Spinal cord (tissue), 10 donors: Measurements from ENCODE around the gene FADS2. TPM values are rescaled to one million over a fixed set of nuclear protein-coding genes. Genes with fewer than 3 reads are reported as not detected.

ENCODE experiments used
- DNase-seq, 6 donors: peaks; one replicate each; pipeline versions ENCODE4 v3.0.0 to v3.0.0-alpha.2; 2013 to 2015; ENCODE audit warnings: low spot score in 6 of 6, low read depth in 4 of 6
- H3K27ac ChIP-seq: one replicate; pipeline ENCODE4 v1.5.1; 2013; ENCODE audit warnings: low read depth, low read length, control low read depth
- H3K27me3 ChIP-seq: one replicate; pipeline ENCODE4 v1.6.1; 2013; ENCODE audit warnings: low read length; ENCODE audit not compliant: control insufficient read depth, insufficient read depth
- H3K36me3 ChIP-seq: one replicate; pipeline ENCODE4 v1.6.1; 2013; ENCODE audit warnings: low read length; ENCODE audit not compliant: control insufficient read depth, insufficient read depth
- H3K4me1 ChIP-seq: one replicate; pipeline ENCODE4 v1.6.1; 2013; ENCODE audit warnings: low read length; ENCODE audit not compliant: control insufficient read depth, insufficient read depth
- H3K4me3 ChIP-seq: one replicate; pipeline ENCODE4 v1.5.1; 2013; ENCODE audit warnings: low read depth, low read length, control low read depth
- H3K9me3 ChIP-seq: one replicate; pipeline ENCODE4 v1.6.1; 2013; ENCODE audit warnings: low read length; ENCODE audit not compliant: control insufficient read depth, insufficient read depth
- WGBS: methylation state at CpG from one replicate; pipeline ENCODE4 v1.1.5; 2013; ENCODE audit warnings: missing lambda C conversion rate; ENCODE audit not compliant: insufficient coverage; 5-methylcytosine and 5-hydroxymethylcytosine counted together
- polyA plus RNA-seq, 2 donors: library from polyadenylated mRNA; unstranded; fragments of 120-200 nt; gene quantifications; one replicate each; pipeline ENCODE4 v1.2.1, GENCODE V29; 2013; ENCODE audit not compliant: insufficient read length in 2 of 2
- total RNA-seq, 2 donors: library from RNA; depleted of rRNA in 1 of 2; stranded (reverse); fragments of 120-200 nt in 1 of 2; fragments of >200 nt in 1 of 2; gene quantifications; one replicate each; pipeline versions ENCODE4 v1.2.3 to v1.2.4, GENCODE V29; 2013 to 2014
- donor health status: healthy.

FADS2 gene
- total and polyA plus RNA-seq, 4 donors, result 125 to 452 (median 293) TPM

DNA sequence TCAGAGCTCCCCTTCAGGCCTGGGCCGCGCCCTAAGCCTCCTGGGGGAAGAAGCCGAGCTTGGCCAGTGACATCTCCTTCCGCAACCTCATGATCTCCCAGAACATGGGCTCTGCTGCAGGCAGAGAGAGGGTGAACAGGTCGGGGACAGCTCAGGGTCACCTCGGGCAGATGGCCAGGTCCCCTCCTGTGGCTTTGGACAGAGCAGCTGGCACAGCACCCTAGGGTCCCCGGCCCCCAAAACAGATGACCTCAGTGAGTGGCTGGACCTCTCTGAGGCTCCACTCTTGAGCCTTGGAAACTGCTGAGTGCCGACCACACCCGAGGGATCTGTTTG is 70.1 kb downstream of the FADS2 start:
- WGBS, result 88% methylated on average over 9 of the region's 9 CpGs
- Histone ChIP-seq H3K27me3 (no peaks in the 10 kb centered on the region), H3K36me3 (peaks cover 60% of the 10 kb centered on the region), H3K27ac (peak overlapping the region; percentile 37), H3K9me3 (no peaks in the 10 kb centered on the region), H3K4me1 (peaks cover 29% of the 10 kb centered on the region), H3K4me3 (no peak overlapping the region)
- DNase-seq, result no peak

DNA sequence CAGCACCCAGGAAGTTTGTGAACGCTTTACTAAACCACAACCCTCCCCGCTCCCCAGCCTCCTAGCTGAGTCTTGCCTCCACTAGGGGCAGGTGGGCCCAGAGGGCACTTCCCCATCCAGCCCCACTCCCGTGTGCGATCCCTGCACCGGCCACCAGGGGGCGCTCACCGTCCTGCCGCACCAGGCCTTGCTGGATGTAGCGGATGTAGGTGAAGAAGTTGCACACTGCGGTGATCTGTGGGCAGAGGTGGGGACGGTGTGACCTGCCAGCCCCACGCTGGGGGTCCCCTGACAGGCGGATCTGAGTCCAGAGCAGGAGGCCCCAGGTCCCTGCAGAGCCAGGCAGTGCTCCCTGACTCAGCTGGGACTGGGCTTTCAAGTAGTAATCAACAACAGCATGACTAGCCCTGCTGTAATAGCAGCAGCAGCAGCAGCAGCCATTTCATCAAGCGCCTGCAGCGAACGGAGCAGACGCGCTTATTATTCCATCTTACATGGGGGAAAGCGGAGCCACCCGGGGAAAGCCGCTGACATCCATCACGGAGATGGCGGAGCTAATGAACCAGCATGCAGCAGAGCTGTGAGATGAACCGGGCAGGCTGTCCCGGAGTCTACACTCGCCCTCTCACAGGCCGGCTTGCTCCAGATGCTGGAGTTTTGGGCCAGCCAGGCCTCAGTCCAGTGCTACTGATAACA is 71.2 kb downstream of the FADS2 start:
- Histone ChIP-seq H3K4me3 (no peak overlapping the region), H3K27ac (peak overlapping the region; percentile 37), H3K27me3 (no peaks in the 10 kb centered on the region), H3K36me3 (peaks cover 63% of the 10 kb centered on the region), H3K4me1 (peaks cover 29% of the 10 kb centered on the region), H3K9me3 (no peaks in the 10 kb centered on the region)
- WGBS, result 22% methylated on average over 23 of the region's 27 CpGs
- peak in 5 of 6 donors; percentile 36 to 96 (median 52) for DNase-seq

GRCh38 chr11:61900251-61900650 is 72.2 kb downstream of the FADS2 start:
- Histone ChIP-seq H3K4me1 (peaks cover 29% of the 10 kb centered on the region), H3K4me3 (no peak overlapping the region), H3K36me3 (peaks cover 72% of the 10 kb centered on the region), H3K27me3 (no peaks in the 10 kb centered on the region), H3K9me3 (no peaks in the 10 kb centered on the region), H3K27ac (no peak overlapping the region)
- no peak for DNase-seq
- WGBS, result 94% methylated on average over 16 of the region's 17 CpGs

- DNase-seq, result no peak
- no peak overlapping the region for H3K4me3 ChIP-seq
- H3K36me3 ChIP-seq, result peaks cover 79% of the 10 kb centered on the region
- H3K9me3 ChIP-seq, result no peaks in the 10 kb centered on the region
- WGBS, result 84% methylated on average over 10 of the region's 10 CpGs
- H3K4me1 ChIP-seq, result peaks cover 29% of the 10 kb centered on the region
- no peaks in the 10 kb centered on the region for H3K27me3 ChIP-seq
- H3K27ac ChIP-seq, result no peak overlapping the region
These were observed 73.3 kb downstream of the FADS2 start for GRCh38 chr11:61901397-61901796.

DNA sequence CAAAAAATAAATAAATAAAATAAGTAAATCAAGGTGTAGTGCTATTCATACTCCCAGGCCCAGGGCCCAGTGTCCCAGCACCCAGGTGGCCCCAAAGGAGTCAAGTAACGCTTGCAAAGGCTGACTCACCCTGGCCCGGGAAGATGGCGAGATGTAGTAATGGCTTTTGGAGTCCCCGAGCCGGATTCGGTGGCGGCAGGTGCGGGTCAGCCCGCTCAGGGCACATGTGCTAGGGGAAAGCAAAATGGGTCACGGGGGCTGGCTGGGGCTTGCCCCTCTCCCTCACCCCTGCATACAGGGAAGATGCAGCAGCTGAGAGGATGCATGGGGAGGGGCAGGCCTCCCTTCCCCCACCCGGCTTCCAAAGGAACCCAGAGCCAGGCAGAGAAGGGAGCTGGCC is 74.2 kb downstream of the FADS2 start:
- no peak overlapping the region for H3K27ac ChIP-seq
- H3K4me3 ChIP-seq, result no peak overlapping the region
- 74% methylated on average over 5 of the region's 11 CpGs for WGBS
- H3K4me1 ChIP-seq, result peaks cover 29% of the 10 kb centered on the region
- no peaks in the 10 kb centered on the region for H3K27me3 ChIP-seq
- DNase-seq, result no peak
- no peaks in the 10 kb centered on the region for H3K9me3 ChIP-seq
- H3K36me3 ChIP-seq, result peaks cover 79% of the 10 kb centered on the region

- H3K4me1 ChIP-seq, result peaks cover 15% of the 10 kb centered on the region
- H3K27ac ChIP-seq, result no peak overlapping the region
- H3K4me3 ChIP-seq, result no peak overlapping the region
- no peaks in the 10 kb centered on the region for H3K9me3 ChIP-seq
- peaks cover 75% of the 10 kb centered on the region for H3K36me3 ChIP-seq
- no peaks in the 10 kb centered on the region for H3K27me3 ChIP-seq
- WGBS, result 93% methylated on average over 3 of the region's 3 CpGs
- DNase-seq, result no peak
These were observed 75.7 kb downstream of the FADS2 start for GRCh38 chr11:61903845-61904244.

- no peak for DNase-seq
- no peaks in the 10 kb centered on the region for H3K9me3 ChIP-seq
- 30% methylated on average over 14 of the region's 19 CpGs for WGBS
- H3K36me3 ChIP-seq, result peaks cover 70% of the 10 kb centered on the region
- no peaks in the 10 kb centered on the region for H3K27me3 ChIP-seq
- peaks cover 15% of the 10 kb centered on the region for H3K4me1 ChIP-seq
- H3K4me3 ChIP-seq, result no peak overlapping the region
- H3K27ac ChIP-seq, result no peak overlapping the region
These were observed 76.5 kb downstream of the FADS2 start for GRCh38 chr11:61904539-61905048.

GRCh38 chr11:61905067-61905696 is 77.1 kb downstream of the FADS2 start:
- Histone ChIP-seq H3K4me3 (no peak overlapping the region), H3K9me3 (no peaks in the 10 kb centered on the region), H3K36me3 (peaks cover 64% of the 10 kb centered on the region), H3K4me1 (peaks cover 13% of the 10 kb centered on the region), H3K27me3 (no peaks in the 10 kb centered on the region), H3K27ac (no peak overlapping the region)
- no peak for DNase-seq
- 89% methylated on average over 13 of the region's 13 CpGs for WGBS

GRCh38 chr11:61905801-61906521 is 77.9 kb downstream of the FADS2 start:
- WGBS, result 91% methylated on average over 11 of the region's 14 CpGs
- DNase-seq, result no peak
- H3K4me1 ChIP-seq, result peaks cover 20% of the 10 kb centered on the region
- H3K4me3 ChIP-seq, result no peak overlapping the region
- peaks cover 58% of the 10 kb centered on the region for H3K36me3 ChIP-seq
- no peak overlapping the region for H3K27ac ChIP-seq
- no peaks in the 10 kb centered on the region for H3K27me3 ChIP-seq
- no peaks in the 10 kb centered on the region for H3K9me3 ChIP-seq
